Measurements from ENCODE around the gene GRK6.

Gene GRK6

GRCh38 chr5:177462021-177462670, 35.7 kb downstream of the GRK6 start:
- H3K9me3 ChIP-seq (replicated peaks; ENCODE audit: insufficient read depth, low read length) = no peaks in the 10 kb centered on the region

GRCh38 chr5:177465044-177465443, 38.6 kb downstream of the GRK6 start:
- no peak overlapping the region for H3K9ac ChIP-seq (ENCODE audit: low read length)
- H3K4me2 ChIP-seq (ENCODE audit: low read depth, low read length) = no peak overlapping the region
- H4K20me1 ChIP-seq (ENCODE audit: insufficient read depth, low read length) = no peaks in the 10 kb centered on the region
- no peak overlapping the region for H2AFZ ChIP-seq (ENCODE audit: low read length)
- no peaks in the 10 kb centered on the region for H3K4me1 ChIP-seq (ENCODE audit: low read length)
- H3K9me3 ChIP-seq (replicated peaks; ENCODE audit: insufficient read depth, low read length) = no peaks in the 10 kb centered on the region
- TF ChIP-seq CTCF (IDR thresholded peaks at IDR 0.05; ENCODE audit: low read length) (no peak), EZH2phosphoT487 (IDR thresholded peaks at IDR 0.05; ENCODE audit: low read length) (no peak), EZH2 (optimal IDR thresholded peaks at IDR 0.05; ENCODE audit: low read depth, low read length) (no peak)
- no peaks in the 10 kb centered on the region for H3K9me2 ChIP-seq (replicated peaks; ENCODE audit: insufficient read depth, low read length)
- H3F3A ChIP-seq (ENCODE audit: insufficient read depth, low read length) = no peaks in the 10 kb centered on the region
- no peak for DNase-seq
- H3K4me3 ChIP-seq (ENCODE audit: low read length) = no peak overlapping the region
- peaks cover 73% of the 10 kb centered on the region for H3K27me3 ChIP-seq (replicated peaks; ENCODE audit: insufficient read depth, low read length)
- no peaks in the 10 kb centered on the region for H3K79me2 ChIP-seq (ENCODE audit: low read length)
- no peaks in the 10 kb centered on the region for H3K36me3 ChIP-seq (replicated peaks; ENCODE audit: insufficient read depth, low read length)
- H3K27ac ChIP-seq (ENCODE audit: low read length) = no peak overlapping the region

More at GRCh38 chr5:177462021-177462670, 35.7 kb downstream of the GRK6 start:
- Histone ChIP-seq H3K4me3 (ENCODE audit: low read length) (no peak overlapping the region), H4K20me1 (ENCODE audit: insufficient read depth, low read length) (no peaks in the 10 kb centered on the region), H3K79me2 (ENCODE audit: low read length) (no peaks in the 10 kb centered on the region), H3K4me2 (ENCODE audit: low read depth, low read length) (no peak overlapping the region), H3K36me3 (replicated peaks; ENCODE audit: insufficient read depth, low read length) (no peaks in the 10 kb centered on the region), H3K9ac (ENCODE audit: low read length) (no peak overlapping the region), H2AFZ (ENCODE audit: low read length) (no peak overlapping the region), H3K9me2 (replicated peaks; ENCODE audit: insufficient read depth, low read length) (no peaks in the 10 kb centered on the region), H3K4me1 (ENCODE audit: low read length) (peaks cover 3% of the 10 kb centered on the region; the same call in 1 of the 2 replicates), H3F3A (ENCODE audit: insufficient read depth, low read length) (no peaks in the 10 kb centered on the region), H3K27me3 (replicated peaks; ENCODE audit: insufficient read depth, low read length) (peaks cover 62% of the 10 kb centered on the region), H3K27ac (ENCODE audit: low read length) (no peak overlapping the region)
- DNase-seq = no peak
- no peak for TF ChIP-seq EZH2 (optimal IDR thresholded peaks at IDR 0.05; ENCODE audit: low read depth, low read length)
- TF ChIP-seq EZH2phosphoT487 (IDR thresholded peaks at IDR 0.05; ENCODE audit: low read length) = no peak
- no peak for TF ChIP-seq CTCF (IDR thresholded peaks at IDR 0.05; ENCODE audit: low read length)

GRCh38 chr5:177466861-177467260, 40.4 kb downstream of the GRK6 start:
- H3K27me3 ChIP-seq (replicated peaks; ENCODE audit: insufficient read depth, low read length) = peaks cover 78% of the 10 kb centered on the region
- no peaks in the 10 kb centered on the region for H3K4me1 ChIP-seq (ENCODE audit: low read length)
- H3K27ac ChIP-seq (ENCODE audit: low read length) = no peak overlapping the region
- H3K4me2 ChIP-seq (ENCODE audit: low read depth, low read length) = no peak overlapping the region
- H3K4me3 ChIP-seq (ENCODE audit: low read length) = no peak overlapping the region
- no peak for DNase-seq
- no peaks in the 10 kb centered on the region for H4K20me1 ChIP-seq (ENCODE audit: insufficient read depth, low read length)
- H3F3A ChIP-seq (ENCODE audit: insufficient read depth, low read length) = no peaks in the 10 kb centered on the region
- TF ChIP-seq EZH2 (optimal IDR thresholded peaks at IDR 0.05; ENCODE audit: low read depth, low read length) (no peak), EZH2phosphoT487 (IDR thresholded peaks at IDR 0.05; ENCODE audit: low read length) (no peak), CTCF (IDR thresholded peaks at IDR 0.05; ENCODE audit: low read length) (no peak)
- H3K36me3 ChIP-seq (replicated peaks; ENCODE audit: insufficient read depth, low read length) = no peaks in the 10 kb centered on the region
- no peaks in the 10 kb centered on the region for H3K79me2 ChIP-seq (ENCODE audit: low read length)
- H2AFZ ChIP-seq (ENCODE audit: low read length) = no peak overlapping the region
- no peak overlapping the region for H3K9ac ChIP-seq (ENCODE audit: low read length)
- H3K9me2 ChIP-seq (replicated peaks; ENCODE audit: insufficient read depth, low read length) = no peaks in the 10 kb centered on the region
- no peaks in the 10 kb centered on the region for H3K9me3 ChIP-seq (replicated peaks; ENCODE audit: insufficient read depth, low read length)
